ENCODE data around the gene MANSC4. TPM values are rescaled to one million over a fixed set of nuclear protein-coding genes. Genes with fewer than 3 reads are reported as not detected.

Gene MANSC4
- total RNA-seq, 2 donors from 2014 or later = not detected

DNA sequence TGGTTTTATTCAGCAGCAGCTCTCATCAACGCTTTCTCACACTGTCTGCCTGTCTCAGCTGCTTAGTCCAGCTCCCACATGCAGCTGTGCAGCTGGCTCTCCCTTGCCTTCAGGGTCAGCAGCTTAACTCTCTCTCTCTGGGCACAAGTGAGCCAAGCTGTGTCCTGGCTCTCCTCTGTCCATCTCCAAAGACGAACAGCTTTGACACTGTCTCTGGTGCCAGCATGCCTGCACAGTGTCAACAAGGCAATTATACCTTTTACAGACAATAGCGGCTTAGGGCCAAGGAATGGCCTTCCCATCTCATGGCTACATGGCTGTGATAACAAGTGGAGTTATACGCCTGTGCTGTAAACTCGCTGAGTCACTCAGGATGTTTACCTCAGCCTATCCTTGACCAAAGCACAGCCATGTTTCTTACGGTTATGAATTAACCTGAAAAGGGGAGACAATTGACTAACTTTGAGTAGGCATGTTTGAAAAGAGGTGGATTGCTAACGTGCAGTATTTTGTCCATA, 38.4 kb upstream of the MANSC4 start:
- Histone ChIP-seq H3K4me3 (no peak overlapping the region), H3K9me3 (no peaks in the 10 kb centered on the region), H3K27ac (peak overlapping the region; percentile 42 to 51 (median 49)), H3K27me3 (no peaks in the 10 kb centered on the region), H3K36me3 (replicated peaks in 1 of 2; ENCODE audit: insufficient read depth in 1 of 2, low read depth in 2 of 2) (no peaks in the 10 kb centered on the region), H3K4me1 (peaks cover 33% of the 10 kb centered on the region)
- 35% methylated on average over 7 of the region's 7 CpGs for WGBS, 2 donors
- DNase-seq (peak; percentile 28 to 65 (median 42)), ATAC-seq (peak; percentile 56)
- intact Hi-C loops (cut with DNase I) = no loop called here
- TF ChIP-seq, protein P1, sequence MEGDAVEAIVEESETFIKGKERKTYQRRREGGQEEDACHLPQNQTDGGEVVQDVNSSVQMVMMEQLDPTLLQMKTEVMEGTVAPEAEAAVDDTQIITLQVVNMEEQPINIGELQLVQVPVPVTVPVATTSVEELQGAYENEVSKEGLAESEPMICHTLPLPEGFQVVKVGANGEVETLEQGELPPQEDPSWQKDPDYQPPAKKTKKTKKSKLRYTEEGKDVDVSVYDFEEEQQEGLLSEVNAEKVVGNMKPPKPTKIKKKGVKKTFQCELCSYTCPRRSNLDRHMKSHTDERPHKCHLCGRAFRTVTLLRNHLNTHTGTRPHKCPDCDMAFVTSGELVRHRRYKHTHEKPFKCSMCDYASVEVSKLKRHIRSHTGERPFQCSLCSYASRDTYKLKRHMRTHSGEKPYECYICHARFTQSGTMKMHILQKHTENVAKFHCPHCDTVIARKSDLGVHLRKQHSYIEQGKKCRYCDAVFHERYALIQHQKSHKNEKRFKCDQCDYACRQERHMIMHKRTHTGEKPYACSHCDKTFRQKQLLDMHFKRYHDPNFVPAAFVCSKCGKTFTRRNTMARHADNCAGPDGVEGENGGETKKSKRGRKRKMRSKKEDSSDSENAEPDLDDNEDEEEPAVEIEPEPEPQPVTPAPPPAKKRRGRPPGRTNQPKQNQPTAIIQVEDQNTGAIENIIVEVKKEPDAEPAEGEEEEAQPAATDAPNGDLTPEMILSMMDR (IDR thresholded peaks at IDR 0.05) = no peak
- TF ChIP-seq POLR2A (IDR thresholded peaks at IDR 0.05) = no peak

DNA sequence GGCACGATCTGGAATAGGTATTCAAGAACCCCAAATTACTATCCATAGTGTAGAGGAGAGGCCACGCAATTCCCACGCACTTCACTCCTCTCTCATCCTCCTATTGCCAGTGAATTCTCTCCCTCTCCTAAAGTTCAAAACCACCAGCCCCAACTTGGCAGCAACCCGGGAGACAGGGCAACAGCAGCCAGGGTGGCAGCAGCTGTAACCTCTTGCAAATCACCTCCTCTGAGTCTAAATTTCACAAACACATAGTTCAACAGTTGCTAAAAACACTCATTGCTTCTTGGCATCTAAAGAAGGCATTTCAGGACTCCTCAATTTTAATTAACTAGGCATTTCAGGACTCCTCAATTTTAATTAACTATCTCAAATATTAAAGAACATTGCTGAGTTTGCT, 37.7 kb upstream of the MANSC4 start:
- no peak overlapping the region for H3K4me3 ChIP-seq
- 82% methylated on average over 4 of the region's 4 CpGs for WGBS, 2 donors
- TF ChIP-seq POLR2A (IDR thresholded peaks at IDR 0.05) = no peak
- TF ChIP-seq, protein P1 (IDR thresholded peaks at IDR 0.05) = no peak
- H3K4me1 ChIP-seq = peaks cover 33% of the 10 kb centered on the region
- H3K36me3 ChIP-seq (replicated peaks in 1 of 2; ENCODE audit: insufficient read depth in 1 of 2, low read depth in 2 of 2) = no peaks in the 10 kb centered on the region
- H3K9me3 ChIP-seq = no peaks in the 10 kb centered on the region
- intact Hi-C loops (cut with DNase I) = no loop called here
- H3K27me3 ChIP-seq = no peaks in the 10 kb centered on the region
- DNase-seq (no peak), ATAC-seq (no peak)
- peak overlapping the region; percentile 42 to 51 (median 49) for H3K27ac ChIP-seq

DNA sequence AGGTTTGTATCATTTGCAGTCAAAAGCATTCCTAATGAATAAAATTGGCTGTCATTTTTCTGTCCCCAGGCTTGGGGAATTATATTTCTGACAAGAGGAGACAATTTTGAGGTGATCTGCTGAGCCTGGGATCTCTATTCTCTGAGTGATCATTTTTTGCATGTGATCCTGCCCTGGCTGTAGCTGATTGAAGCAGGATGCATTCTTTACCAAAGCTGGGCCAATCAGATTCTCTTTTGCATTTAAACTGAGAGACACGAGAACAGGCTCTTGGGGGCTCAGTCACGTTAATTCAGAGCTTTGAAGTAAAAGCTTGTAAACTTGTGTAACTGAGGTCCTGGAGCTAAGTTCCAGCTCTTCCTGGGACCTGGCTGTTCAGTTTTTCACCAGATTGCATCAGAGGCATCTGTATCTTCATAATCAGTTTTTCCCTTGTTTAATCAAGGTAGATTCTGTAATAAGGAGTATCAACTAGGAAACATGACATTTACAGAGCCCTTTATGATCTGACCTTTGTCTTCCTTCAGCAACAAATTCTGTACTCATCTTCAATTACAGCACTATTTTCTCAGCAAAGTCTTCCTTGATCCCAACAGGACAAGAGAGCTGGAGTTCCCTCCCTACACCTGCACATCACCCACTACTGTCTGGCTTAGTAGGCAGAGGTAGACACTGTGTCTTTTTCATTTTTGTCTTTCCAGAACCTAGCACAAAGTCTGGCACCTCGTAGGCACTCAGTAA, 35.0 kb upstream of the MANSC4 start:
- H3K9me3 ChIP-seq = no peaks in the 10 kb centered on the region
- peaks cover 36% of the 10 kb centered on the region for H3K4me1 ChIP-seq
- H3K36me3 ChIP-seq (replicated peaks in 1 of 2; ENCODE audit: insufficient read depth in 1 of 2, low read depth in 2 of 2) = no peaks in the 10 kb centered on the region
- ATAC-seq = no peak
- no peak overlapping the region for H3K4me3 ChIP-seq
- no peak for TF ChIP-seq POLR2A (IDR thresholded peaks at IDR 0.05)
- TF ChIP-seq, protein P1 (IDR thresholded peaks at IDR 0.05) = no peak
- no peak for DNase-seq
- intact Hi-C loops (cut with DNase I) = no loop called here
- H3K27ac ChIP-seq = no peak overlapping the region
- WGBS, 2 donors = 38 to 53% methylated on average over 3 of the region's 3 CpGs
- no peaks in the 10 kb centered on the region for H3K27me3 ChIP-seq

DNA sequence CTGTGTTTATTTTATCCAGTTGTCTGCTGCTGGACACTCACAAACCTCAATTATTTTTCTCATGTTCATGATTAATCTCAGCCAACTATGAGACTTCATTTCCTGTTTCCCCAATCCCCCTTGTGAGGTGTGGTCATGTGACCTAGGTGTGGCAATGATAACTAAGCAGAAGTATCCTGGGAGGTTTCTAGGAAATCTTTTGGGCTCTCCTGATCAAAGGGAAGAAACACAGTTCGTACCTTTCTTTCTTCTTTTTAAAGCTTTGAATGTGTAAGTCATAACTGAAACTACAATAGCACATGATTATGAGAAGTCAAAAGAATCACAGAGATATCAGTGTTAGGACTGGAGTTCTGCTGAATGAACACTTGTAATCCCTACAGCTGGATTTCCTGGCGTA, 34.4 kb upstream of the MANSC4 start:
- H3K4me1 ChIP-seq = peaks cover 41% of the 10 kb centered on the region
- H3K4me3 ChIP-seq = no peak overlapping the region
- TF ChIP-seq, protein P1 (IDR thresholded peaks at IDR 0.05) = no peak
- TF ChIP-seq POLR2A (IDR thresholded peaks at IDR 0.05) = no peak
- H3K36me3 ChIP-seq (replicated peaks in 1 of 2; ENCODE audit: insufficient read depth in 1 of 2, low read depth in 2 of 2) = no peaks in the 10 kb centered on the region
- 58 to 61% methylated on average over 2 of the region's 2 CpGs for WGBS, 2 donors
- DNase-seq (no peak), ATAC-seq (no peak)
- no peaks in the 10 kb centered on the region for H3K9me3 ChIP-seq
- no peaks in the 10 kb centered on the region for H3K27me3 ChIP-seq
- intact Hi-C loops (cut with DNase I) = no loop called here
- H3K27ac ChIP-seq = no peak overlapping the region

DNA sequence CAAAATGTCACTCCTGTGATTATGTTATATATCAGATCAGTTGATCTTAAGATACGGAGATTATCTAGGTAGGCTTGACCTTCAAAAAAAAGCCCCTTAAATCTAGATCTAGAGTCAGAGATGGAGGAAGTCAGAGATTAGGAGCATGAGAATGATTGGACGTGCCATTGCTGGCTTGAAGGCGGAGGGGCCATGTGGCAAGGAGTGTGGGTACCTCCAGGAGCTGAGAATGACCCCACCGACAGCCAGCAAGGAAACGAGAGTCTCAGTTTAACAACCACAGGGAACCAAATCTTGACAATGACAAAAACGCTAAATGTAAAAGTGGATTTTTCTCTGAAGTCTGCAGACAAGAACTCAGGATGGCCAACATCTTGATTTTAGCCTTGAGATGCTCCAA, 32.5 kb upstream of the MANSC4 start:
- no peaks in the 10 kb centered on the region for H3K9me3 ChIP-seq
- no peak overlapping the region for H3K4me3 ChIP-seq
- DNase-seq (no peak), ATAC-seq (no peak)
- H3K27ac ChIP-seq = no peak overlapping the region
- H3K36me3 ChIP-seq (replicated peaks in 1 of 2; ENCODE audit: insufficient read depth in 1 of 2, low read depth in 2 of 2) = no peaks in the 10 kb centered on the region
- H3K27me3 ChIP-seq = no peaks in the 10 kb centered on the region
- peaks cover 38% of the 10 kb centered on the region for H3K4me1 ChIP-seq
- intact Hi-C loops (cut with DNase I) = no loop called here
- WGBS, 2 donors = 67 to 80% methylated on average over 6 of the region's 6 CpGs
- TF ChIP-seq, protein P1 (IDR thresholded peaks at IDR 0.05) = no peak
- no peak for TF ChIP-seq POLR2A (IDR thresholded peaks at IDR 0.05)

All from body of pancreas (tissue), 4 donors.